SHP77 (cell line): ENCODE data around the gene CACNA1C.

ENCODE experiments used
- DNase-seq, 2 experiments: peaks; one replicate each; lab custom pipeline; 2025; lab: John Stamatoyannopoulos, UW

The CACNA1C gene

GRCh38 chr12:2415568-2415944 lies 362.8 kb downstream of the CACNA1C start:
- no peak for DNase-seq

GRCh38 chr12:2416158-2416557 lies 363.4 kb downstream of the CACNA1C start:
- DNase-seq: no peak

- DNase-seq: no peak
Measured at GRCh38 chr12:2417481-2418160, 364.8 kb downstream of the CACNA1C start.

GRCh38 chr12:2418579-2418978 lies 365.8 kb downstream of the CACNA1C start:
- no peak for DNase-seq

GRCh38 chr12:2422591-2422990 lies 369.8 kb downstream of the CACNA1C start:
- no peak for DNase-seq

- DNase-seq: no peak
Measured at GRCh38 chr12:2429032-2429431, 376.2 kb downstream of the CACNA1C start.

- no peak for DNase-seq
Measured at GRCh38 chr12:2431810-2432209, 379.0 kb downstream of the CACNA1C start.

- DNase-seq: no peak
Measured at GRCh38 chr12:2432856-2433255, 380.1 kb downstream of the CACNA1C start.

- no peak for DNase-seq
Measured at GRCh38 chr12:2435511-2435910, 382.7 kb downstream of the CACNA1C start.

- no peak for DNase-seq
Measured at GRCh38 chr12:2439332-2440100, 386.7 kb downstream of the CACNA1C start.

GRCh38 chr12:2443776-2444175 lies 391.0 kb downstream of the CACNA1C start:
- DNase-seq: no peak

- DNase-seq: no peak
Measured at GRCh38 chr12:2445968-2446367, 393.2 kb downstream of the CACNA1C start.

- no peak for DNase-seq
Measured at GRCh38 chr12:2447861-2448260, 395.1 kb downstream of the CACNA1C start.

- no peak for DNase-seq
Measured at GRCh38 chr12:2449586-2449985, 396.8 kb downstream of the CACNA1C start.

- no peak for DNase-seq
Measured at GRCh38 chr12:2450553-2450952, 397.8 kb downstream of the CACNA1C start.

- no peak for DNase-seq
Measured at GRCh38 chr12:2451025-2451424, 398.2 kb downstream of the CACNA1C start.

- DNase-seq: no peak
Measured at GRCh38 chr12:2451497-2451896, 398.7 kb downstream of the CACNA1C start.

- no peak for DNase-seq
Measured at GRCh38 chr12:2453076-2453760, 400.4 kb downstream of the CACNA1C start.

GRCh38 chr12:2453761-2454090 lies 400.9 kb downstream of the CACNA1C start:
- no peak for DNase-seq

GRCh38 chr12:2454601-2455177 lies 401.9 kb downstream of the CACNA1C start:
- DNase-seq: no peak

GRCh38 chr12:2455410-2455809 lies 402.6 kb downstream of the CACNA1C start:
- no peak for DNase-seq

GRCh38 chr12:2456122-2456812 lies 403.5 kb downstream of the CACNA1C start:
- DNase-seq: no peak
